Gastrocnemius medialis (tissue), 4 donors: ENCODE data around the gene R3HDM2. TPM values are rescaled to one million over a fixed set of nuclear protein-coding genes. Genes with fewer than 3 reads are reported as not detected.
"Not testable (repeated sequence)": the region's sequence is repeated elsewhere in the genome, so short reads cannot be mapped to it uniquely, and the experiment has no call there.

ENCODE experiments used
- ATAC-seq, 2 donors: fragments of 150-250 bp; one replicate each; pipeline ENCODE4 v1.9.1; 2016
- DNase-seq, 2 donors: peaks; one replicate each; pipeline ENCODE4 v3.0.0-alpha.2; 2019
- H3K27ac ChIP-seq, 4 donors: fragments of 200-600 bp; sonication (generic); 1 replicate in 1 of 4; 2 replicates in 3 of 4; pipeline ENCODE4 v1.5.1; 2016 to 2018; ENCODE audit warnings: mild to moderate bottlenecking in 2 of 4, moderate library complexity in 1 of 4
- H3K27me3 ChIP-seq, 3 donors: fragments of 200-600 bp; sonication (generic) in 2 of 3; 1 replicate in 1 of 3; 2 replicates in 2 of 3; pipeline versions ENCODE4 v1.5.1 to v1.6.0; 2016 to 2019; ENCODE audit warnings: mild to moderate bottlenecking in 1 of 3, moderate library complexity in 1 of 3
- H3K36me3 ChIP-seq, 2 donors: fragments of 200-600 bp; sonication (generic) in 1 of 2; one replicate each; pipeline ENCODE4 v1.5.1; 2017 to 2018
- H3K4me1 ChIP-seq, 2 donors: fragments of 200-600 bp; sonication (generic) in 1 of 2; one replicate each; pipeline ENCODE4 v1.5.1; 2016 to 2017; ENCODE audit warnings: mild to moderate bottlenecking in 2 of 2
- H3K4me3 ChIP-seq, 4 donors: fragments of 200-600 bp; sonication (generic) in 3 of 4; 1 replicate in 1 of 4; 2 replicates in 3 of 4; pipeline ENCODE4 v1.5.1; 2016 to 2019; ENCODE audit warnings: mild to moderate bottlenecking in 2 of 4
- H3K9me3 ChIP-seq, 3 donors: fragments of 200-600 bp; sonication (generic) in 2 of 3; 1 replicate in 1 of 3; 2 replicates in 2 of 3; pipeline ENCODE4 v1.5.1; 2016 to 2019
- CTCF ChIP-seq, 5 experiments: fragments of 450-650 bp in 3 of 5; fragments of 200-600 bp in 2 of 5; sonication (generic) in 2 of 5; IDR thresholded peaks in 4 of 5; conservative IDR thresholded peaks in 1 of 5; 1 replicate in 4 of 5; 2 replicates in 1 of 5; pipeline ENCODE4 v1.5.1; 2016 to 2019; ENCODE audit warnings: antibody characterized with exemption in 5 of 5, mild to moderate bottlenecking in 3 of 5, moderate library complexity in 3 of 5
- POLR2A ChIP-seq, 2 donors: fragments of 450-650 bp; IDR thresholded peaks; one replicate each; pipeline ENCODE4 v1.6.1; 2017; ENCODE audit warnings: antibody characterized with exemption in 2 of 2, mild to moderate bottlenecking in 2 of 2, moderate library complexity in 2 of 2
- in situ Hi-C, 4 donors: fragments of 200-750 bp; cut with MboI; loops; one replicate each; pipeline versions ENCODE4 v1.15.0 to v1.8.0; 2017; ENCODE audit warnings: low sequenced_read_pairs in 4 of 4
- intact Hi-C: fragments of 100-400 bp; cut with DNase I; formaldehyde crosslinking; loops from one replicate; pipeline ENCODE4 v1.15.1; 2023; ENCODE audit warnings: low total_unique reads
- total RNA-seq, 4 donors: library from RNA; depleted of rRNA; stranded (reverse); fragments of >200 nt; gene quantifications; one replicate each; pipeline versions ENCODE4 v1.1.0 to v1.2.3, GENCODE V29; 2016

R3HDM2 gene
- total RNA-seq, 4 donors from 2014 or later = 24.1 to 27.1 (median 25.6) TPM

GRCh38 chr12:57309420-57309819, 121.4 kb downstream of the R3HDM2 start:
- Histone ChIP-seq H3K4me3 (no peak overlapping the region), H3K27me3 (no peaks in the 10 kb centered on the region), H3K9me3 (no peaks in the 10 kb centered on the region), H3K36me3 (peaks cover 0 to 18% of the 10 kb centered on the region in 2 donors), H3K27ac (no peak overlapping the region), H3K4me1 (peaks cover 0 to 5% of the 10 kb centered on the region in 2 donors)
- DNase-seq (no peak), ATAC-seq (no peak)
- TF ChIP-seq POLR2A (IDR thresholded peaks at IDR 0.05) (no peak), CTCF (IDR thresholded peaks at IDR 0.05 in 4 of 5, conservative IDR thresholded peaks at IDR 0.05 in 1 of 5) (no peak)
- intact Hi-C loops = no loop called here
- in situ Hi-C loops = no loop called here

- no peaks in the 10 kb centered on the region for H3K9me3 ChIP-seq
- H3K27ac ChIP-seq = no peak overlapping the region
- intact Hi-C loops = no loop called here
- in situ Hi-C loops = loop anchor here in 1 of 4 donors (5.0 kb wide), 1 partner anchor 156 kb away; the partner anchor contains the start of genes GLI1 and INHBE
- H3K4me3 ChIP-seq = no peak overlapping the region
- peaks cover 0 to 29% of the 10 kb centered on the region in 2 donors for H3K36me3 ChIP-seq
- no peak for ATAC-seq
- peaks cover 16 to 20% of the 10 kb centered on the region in 2 donors for H3K4me1 ChIP-seq
- no peak for DNase-seq
- no peaks in the 10 kb centered on the region for H3K27me3 ChIP-seq
- TF ChIP-seq CTCF (IDR thresholded peaks at IDR 0.05 in 4 of 5, conservative IDR thresholded peaks at IDR 0.05 in 1 of 5) (no peak), POLR2A (IDR thresholded peaks at IDR 0.05) (no peak)
Observed at GRCh38 chr12:57300961-57301584, 129.8 kb downstream of the R3HDM2 start.

- peaks cover 16 to 20% of the 10 kb centered on the region in 2 donors for H3K4me1 ChIP-seq
- H3K4me3 ChIP-seq = no peak overlapping the region
- TF ChIP-seq CTCF (IDR thresholded peaks at IDR 0.05 in 4 of 5, conservative IDR thresholded peaks at IDR 0.05 in 1 of 5) (no peak), POLR2A (IDR thresholded peaks at IDR 0.05) (no peak)
- no peaks in the 10 kb centered on the region for H3K27me3 ChIP-seq
- intact Hi-C loops (no loop called here), in situ Hi-C loops (loop anchor here in 1 of 4 donors (5.0 kb wide), 1 partner anchor 158 kb away; the partner anchor contains the start of genes GLI1 and INHBE)
- H3K9me3 ChIP-seq = no peaks in the 10 kb centered on the region
- DNase-seq (peak in 1 of 2 donors; percentile 7), ATAC-seq (peak; percentile 90 to 91)
- H3K27ac ChIP-seq = peak overlapping the region in 2 of 4 donors; percentile 25 to 51
- peaks cover 0 to 28% of the 10 kb centered on the region in 2 donors for H3K36me3 ChIP-seq
Observed at GRCh38 chr12:57299514-57300016, 131.3 kb downstream of the R3HDM2 start.

- H3K27me3 ChIP-seq = no peaks in the 10 kb centered on the region
- DNase-seq (no peak), ATAC-seq (no peak)
- H3K9me3 ChIP-seq = no peaks in the 10 kb centered on the region
- no peak overlapping the region for H3K4me3 ChIP-seq
- H3K27ac ChIP-seq = no peak overlapping the region
- in situ Hi-C loops = no loop called here
- H3K4me1 ChIP-seq = peaks cover 20 to 25% of the 10 kb centered on the region in 2 donors
- intact Hi-C loops = no loop called here
- TF ChIP-seq POLR2A (IDR thresholded peaks at IDR 0.05) (no peak), CTCF (IDR thresholded peaks at IDR 0.05 in 4 of 5, conservative IDR thresholded peaks at IDR 0.05 in 1 of 5) (no peak)
- H3K36me3 ChIP-seq = peaks cover 0 to 28% of the 10 kb centered on the region in 2 donors
Observed at GRCh38 chr12:57296291-57296690, 134.6 kb downstream of the R3HDM2 start.

GRCh38 chr12:57282073-57282472, 148.8 kb downstream of the R3HDM2 start:
- H3K27ac ChIP-seq, intact Hi-C loops, in situ Hi-C loops, H3K27me3 ChIP-seq, H3K4me3 ChIP-seq, H3K9me3 ChIP-seq, DNase-seq, ATAC-seq, H3K4me1 ChIP-seq: not testable (repeated sequence)
- peaks cover 0 to 56% of the 10 kb centered on the region in 2 donors for H3K36me3 ChIP-seq
